OCI-M2 (cell line): ENCODE results near the gene PLP1.

ENCODE experiments used
- DNase-seq: peaks from one replicate; lab custom pipeline; 2025; ENCODE audit not compliant: unreplicated experiment; lab: John Stamatoyannopoulos, UW

Gene PLP1

DNA sequence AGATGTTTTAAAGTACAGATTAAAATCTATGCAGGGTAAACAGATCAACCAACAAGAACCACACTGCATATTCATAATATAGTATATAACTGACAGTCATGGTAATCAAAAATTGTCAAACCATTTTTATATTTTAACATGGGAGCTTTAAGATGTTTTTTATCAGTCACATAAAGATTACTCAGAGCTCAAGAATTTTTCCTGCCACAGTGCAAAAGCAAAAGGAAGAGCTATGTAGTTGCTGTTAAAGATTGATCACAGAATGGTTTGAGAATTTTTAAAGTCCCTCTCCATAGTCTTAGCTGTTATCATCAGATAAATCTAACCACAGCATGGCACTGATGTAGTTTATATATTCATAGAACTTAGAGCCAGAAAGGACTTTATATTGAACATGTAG is 47.0 kb downstream of the PLP1 start:
- DNase-seq = no peak

DNA sequence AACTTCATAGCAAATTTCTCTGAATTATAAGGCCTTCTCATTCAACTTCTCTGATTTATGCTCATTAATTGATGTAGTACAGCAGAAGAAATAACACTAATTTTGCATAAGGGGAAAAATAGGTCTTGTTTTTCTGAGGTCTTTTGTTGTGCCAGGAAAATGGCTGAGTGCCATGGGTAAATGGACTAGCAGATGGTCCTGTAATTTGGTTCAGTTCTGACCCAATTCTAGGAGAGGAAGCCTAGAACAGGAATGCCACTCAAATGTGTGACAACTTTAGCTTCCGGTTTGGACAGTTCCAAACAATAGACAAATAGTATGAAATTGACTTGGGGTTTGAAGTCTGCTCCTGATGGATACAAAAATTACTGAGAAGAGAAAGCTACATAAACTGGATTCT is 49.2 kb downstream of the PLP1 start:
- DNase-seq = no peak

DNA sequence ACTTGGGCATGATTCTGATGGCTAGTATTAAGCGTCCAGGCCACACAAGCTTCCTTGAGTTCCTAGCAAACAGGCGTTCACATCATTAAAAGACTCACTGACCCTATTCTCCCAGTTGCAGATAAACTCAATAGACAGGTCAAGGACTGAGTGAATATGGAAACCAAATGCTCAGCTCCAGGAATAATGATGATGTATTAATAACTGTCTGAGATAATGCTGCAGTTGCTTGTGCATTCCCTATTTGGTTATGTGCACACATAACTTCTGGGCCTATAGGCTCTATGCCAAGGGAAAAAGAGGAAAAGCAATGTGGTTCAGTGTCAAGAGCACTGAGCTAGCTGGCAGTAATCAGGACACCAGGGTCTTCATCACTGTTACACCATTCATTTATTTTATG is 51.9 kb downstream of the PLP1 start:
- DNase-seq = no peak

- no peak for DNase-seq
Measured at GRCh38 chrX:103830848-103831247, 54.2 kb downstream of the PLP1 start.

DNA sequence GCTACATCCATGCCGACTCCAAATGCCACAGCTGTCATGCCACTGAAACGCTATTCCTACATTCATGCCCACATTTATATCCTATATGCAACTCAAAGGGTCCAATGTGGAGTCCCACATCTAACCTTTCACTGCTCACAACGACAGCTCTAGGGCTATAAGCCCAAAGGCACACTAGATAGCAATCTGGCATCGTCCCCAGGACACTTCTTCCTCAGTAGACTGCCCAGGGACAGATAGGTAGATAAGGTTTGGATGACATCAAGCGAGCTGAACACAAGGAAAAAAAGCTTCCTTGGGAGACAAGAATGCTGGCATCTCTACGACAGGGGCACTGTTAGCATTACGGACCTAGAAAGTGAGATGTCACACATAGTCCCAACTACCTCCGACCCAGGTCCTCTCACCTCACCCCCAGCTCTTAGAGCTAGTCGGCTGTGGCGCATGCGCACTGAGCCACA is 54.7 kb downstream of the PLP1 start:
- no peak for DNase-seq

DNA sequence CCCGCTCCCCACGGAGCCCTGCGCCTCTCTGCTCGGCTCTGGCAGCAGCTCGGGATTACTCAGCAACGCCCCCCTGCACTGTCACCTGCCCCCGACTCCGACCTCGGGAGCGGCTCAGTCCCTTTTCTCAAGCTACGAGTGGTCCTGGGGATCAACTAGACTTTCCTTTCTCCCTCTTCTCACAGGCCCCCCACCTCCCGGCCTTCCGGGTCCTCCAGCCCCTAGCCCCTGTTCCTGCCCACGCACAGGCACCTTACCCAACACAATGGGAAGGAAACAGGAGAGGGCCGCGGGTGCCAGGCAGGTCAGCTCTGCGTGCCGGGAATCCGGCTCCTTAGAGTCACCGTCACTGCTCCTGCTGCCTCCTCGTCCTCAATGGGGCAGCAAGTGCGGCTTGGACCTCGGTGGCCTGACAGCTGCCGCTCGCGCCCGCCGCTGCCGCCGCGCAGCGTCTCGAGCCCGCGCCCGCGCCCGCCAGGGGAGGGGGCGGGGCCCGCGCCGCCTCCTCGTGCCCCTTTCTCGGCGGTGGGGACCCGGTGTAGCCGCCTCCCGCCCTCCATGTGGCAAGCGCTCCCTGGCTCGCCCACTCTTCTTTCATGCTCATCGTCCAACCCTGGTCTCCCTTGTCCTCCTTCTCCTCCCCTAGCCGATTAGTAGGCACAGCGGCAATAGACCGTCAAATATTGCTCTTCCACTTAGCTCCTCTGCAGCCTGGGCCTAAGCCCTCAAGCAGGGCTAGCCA is 55.3 kb downstream of the PLP1 start, which contains the start of gene RAB9B:
Gene RAB9B, minus strand, starts transcription at position 455 of the 742 bp plus-strand sequence. CDS start 6,473 bp downstream, outside the sequence.
- no peak for DNase-seq

- DNase-seq = no peak
Measured at GRCh38 chrX:103839404-103839803, 62.8 kb downstream of the PLP1 start.
